ENCODE data around the gene ABLIM3.
"Not testable (repeated sequence)": the region's sequence is repeated elsewhere in the genome, so short reads cannot be mapped to it uniquely, and the experiment has no call there.

The ABLIM3 gene

GRCh38 chr5:149261246-149261645, 120.0 kb downstream of the ABLIM3 start:
- DNase-seq, result no peak

GRCh38 chr5:149262315-149262714, 121.0 kb downstream of the ABLIM3 start:
- DNase-seq, result no peak

GRCh38 chr5:149264439-149265067, 123.3 kb downstream of the ABLIM3 start:
- DNase-seq, result no peak

- DNase-seq, result no peak
These were observed 123.8 kb downstream of the ABLIM3 start for GRCh38 chr5:149265068-149265465.

GRCh38 chr5:149265597-149265996, 124.3 kb downstream of the ABLIM3 start:
- no peak for DNase-seq

- no peak for DNase-seq
These were observed 126.1 kb downstream of the ABLIM3 start for GRCh38 chr5:149267241-149267973.

- no peak for DNase-seq
These were observed 127.8 kb downstream of the ABLIM3 start for GRCh38 chr5:149268928-149269557.

GRCh38 chr5:149271195-149271715, 130.0 kb downstream of the ABLIM3 start:
- DNase-seq, result no peak

- peak; percentile 74 for DNase-seq
These were observed 130.6 kb downstream of the ABLIM3 start, which contains the start of gene AFAP1L1 for GRCh38 chr5:149271716-149272563. Gene AFAP1L1, plus strand, starts transcription at chr5:149271859. Its CDS starts 110 bp downstream, at chr5:149271969.

GRCh38 chr5:149272781-149273180, 131.5 kb downstream of the ABLIM3 start:
- DNase-seq, result not testable (repeated sequence)

- DNase-seq, result no peak
These were observed 131.9 kb downstream of the ABLIM3 start for GRCh38 chr5:149273237-149273636.

- DNase-seq, result no peak
These were observed 132.7 kb downstream of the ABLIM3 start for GRCh38 chr5:149273950-149274349.

GRCh38 chr5:149274939-149275338, 133.6 kb downstream of the ABLIM3 start:
- no peak for DNase-seq

GRCh38 chr5:149277801-149278200, 136.5 kb downstream of the ABLIM3 start:
- no peak for DNase-seq

- DNase-seq, result no peak
These were observed 137.3 kb downstream of the ABLIM3 start for GRCh38 chr5:149278451-149279210.

- DNase-seq, result no peak
These were observed 138.4 kb downstream of the ABLIM3 start for GRCh38 chr5:149279661-149280060.

GRCh38 chr5:149280124-149280523, 138.8 kb downstream of the ABLIM3 start:
- no peak for DNase-seq

GRCh38 chr5:149280802-149281201, 139.5 kb downstream of the ABLIM3 start:
- DNase-seq, result no peak

GRCh38 chr5:149282027-149282965, 141.0 kb downstream of the ABLIM3 start:
- DNase-seq, result no peak

- DNase-seq, result no peak
These were observed 141.7 kb downstream of the ABLIM3 start for GRCh38 chr5:149282966-149283332.
